Measurements from ENCODE around the gene ZBTB18. TPM values are rescaled to one million over a fixed set of nuclear protein-coding genes. Genes with fewer than 3 reads are reported as not detected.

ZBTB18 gene
- total RNA-seq, 1 experiment from 2014 or later = 8.8 TPM

- BruUV-seq (replicated peaks) = no TSS peak
- H3K27ac Mint-ChIP-seq (ENCODE audit: unreplicated experiment) = no peak overlapping the region
- H3K9me3 Mint-ChIP-seq (ENCODE audit: unreplicated experiment) = no peaks in the 10 kb centered on the region
- no peak for TF ChIP-seq CTCF (IDR thresholded peaks at IDR 0.05; ENCODE audit: insufficient read depth in 1 of 2, low read depth in 1 of 2, low read length in 1 of 2, severe bottlenecking in 1 of 2, unreplicated experiment in 1 of 2)
- POLR2A ChIA-PET = no interaction called here
- no peak for DNase-seq
- no peaks in the 10 kb centered on the region for H3K9me3 ChIP-seq
- H3K27me3 ChIP-seq (replicated peaks; ENCODE audit: control insufficient read depth, insufficient read depth, low read length) = no peaks in the 10 kb centered on the region
- CTCF ChIA-PET = no interaction called here
- intact Hi-C loops (cut with micrococcal nuclease; ENCODE audit: unreplicated experiment) = no loop called here
- no peaks in the 10 kb centered on the region for H3K36me3 ChIP-seq (ENCODE audit: control insufficient read depth, insufficient read depth, low read length)
- no peak overlapping the region for H3K4me3 ChIP-seq (ENCODE audit: low read depth, low read length)
- no peaks in the 10 kb centered on the region for H3K27me3 Mint-ChIP-seq (ENCODE audit: insufficient read depth, unreplicated experiment)
- peaks cover 1% of the 10 kb centered on the region for H3K4me1 Mint-ChIP-seq (ENCODE audit: low read depth, unreplicated experiment)
- no peak overlapping the region for H3K4me3 Mint-ChIP-seq (ENCODE audit: unreplicated experiment)
- H3K36me3 Mint-ChIP-seq (ENCODE audit: insufficient read depth, unreplicated experiment) = no peaks in the 10 kb centered on the region
- H3K4me1 ChIP-seq = 0 out of 2 replicates have a peak, but pooled peaks cover 3% of the 10 kb centered on the region
Observed at GRCh38 chr1:244069326-244069898, 18.3 kb downstream of the ZBTB18 start.

GRCh38 chr1:244074559-244075171, 23.6 kb downstream of the ZBTB18 start:
- CTCF ChIA-PET = no interaction called here
- Histone ChIP-seq H3K4me1 (no peaks in the 10 kb centered on the region), H3K4me3 (ENCODE audit: low read depth, low read length) (no peak overlapping the region), H3K9me3 (no peaks in the 10 kb centered on the region), H3K36me3 (ENCODE audit: control insufficient read depth, insufficient read depth, low read length) (no peaks in the 10 kb centered on the region), H3K27me3 (replicated peaks; ENCODE audit: control insufficient read depth, insufficient read depth, low read length) (no peaks in the 10 kb centered on the region)
- no peak for TF ChIP-seq CTCF (IDR thresholded peaks at IDR 0.05; ENCODE audit: insufficient read depth in 1 of 2, low read depth in 1 of 2, low read length in 1 of 2, severe bottlenecking in 1 of 2, unreplicated experiment in 1 of 2)
- Mint-ChIP-seq H3K9me3 (ENCODE audit: unreplicated experiment) (no peaks in the 10 kb centered on the region), H3K27me3 (ENCODE audit: insufficient read depth, unreplicated experiment) (peaks cover 3% of the 10 kb centered on the region), H3K36me3 (ENCODE audit: insufficient read depth, unreplicated experiment) (no peaks in the 10 kb centered on the region), H3K4me1 (ENCODE audit: low read depth, unreplicated experiment) (peaks cover 6% of the 10 kb centered on the region), H3K27ac (ENCODE audit: unreplicated experiment) (no peak overlapping the region), H3K4me3 (ENCODE audit: unreplicated experiment) (peak overlapping the region; percentile 38)
- BruUV-seq (replicated peaks) = no TSS peak
- intact Hi-C loops (cut with micrococcal nuclease; ENCODE audit: unreplicated experiment) = no loop called here
- DNase-seq = no peak
- POLR2A ChIA-PET = no interaction called here

- peak overlapping the region; percentile 38 for H3K4me3 Mint-ChIP-seq (ENCODE audit: unreplicated experiment)
- POLR2A ChIA-PET = no interaction called here
- H3K4me3 ChIP-seq (ENCODE audit: low read depth, low read length) = no peak overlapping the region
- H3K27me3 Mint-ChIP-seq (ENCODE audit: insufficient read depth, unreplicated experiment) = peaks cover 3% of the 10 kb centered on the region
- BruUV-seq (replicated peaks) = no TSS peak
- H3K36me3 ChIP-seq (ENCODE audit: control insufficient read depth, insufficient read depth, low read length) = no peaks in the 10 kb centered on the region
- peaks cover 6% of the 10 kb centered on the region for H3K4me1 Mint-ChIP-seq (ENCODE audit: low read depth, unreplicated experiment)
- CTCF ChIA-PET = no interaction called here
- H3K36me3 Mint-ChIP-seq (ENCODE audit: insufficient read depth, unreplicated experiment) = no peaks in the 10 kb centered on the region
- no peaks in the 10 kb centered on the region for H3K9me3 Mint-ChIP-seq (ENCODE audit: unreplicated experiment)
- no peaks in the 10 kb centered on the region for H3K4me1 ChIP-seq
- TF ChIP-seq CTCF (IDR thresholded peaks at IDR 0.05; ENCODE audit: insufficient read depth in 1 of 2, low read depth in 1 of 2, low read length in 1 of 2, severe bottlenecking in 1 of 2, unreplicated experiment in 1 of 2) = no peak
- no peak overlapping the region for H3K27ac Mint-ChIP-seq (ENCODE audit: unreplicated experiment)
- H3K27me3 ChIP-seq (replicated peaks; ENCODE audit: control insufficient read depth, insufficient read depth, low read length) = no peaks in the 10 kb centered on the region
- no peak for DNase-seq
- intact Hi-C loops (cut with micrococcal nuclease; ENCODE audit: unreplicated experiment) = no loop called here
- H3K9me3 ChIP-seq = no peaks in the 10 kb centered on the region
Observed at GRCh38 chr1:244075247-244075722, 24.2 kb downstream of the ZBTB18 start.

Data from Caco-2 (cell line).